HCT116 (cell line): ENCODE measurements around the gene TGFBR3. TPM values are rescaled to one million over a fixed set of nuclear protein-coding genes. Genes with fewer than 3 reads are reported as not detected.

Source experiments
- ATAC-seq: fragments of 200-7000 bp; cut with Tn5 transposase; 2 replicates; pipeline ENCODE4 v1.9.1; 2020; ENCODE audit warnings: mild to moderate bottlenecking, moderate library complexity
- BruUV-seq: library from RNA; stranded (reverse); fragments of 400-500 nt; replicated peaks from 2 replicates; lab custom pipeline; 2021; lab: Mats Ljungman, UMichigan
- CTCF ChIA-PET: fragments of 300-600 bp; sonication (Branson Sonifier 250); formaldehyde crosslinking; loops from one replicate; lab custom pipeline; 2021; ENCODE audit warnings: antibody characterized with exemption; lab: Charles Lee
- POLR2A ChIA-PET: fragments of 300-600, 350-600 bp; sonication (Branson Sonifier 250); formaldehyde crosslinking; loops from one replicate; lab custom pipeline; 2021; ENCODE audit warnings: antibody characterized with exemption; lab: Charles Lee
- RAD21 ChIA-PET, 2 experiments: fragments of 300-600 bp; sonication (Branson Sonifier 250); formaldehyde crosslinking; loops; one replicate each; lab custom pipeline; 2023; ENCODE audit warnings: low total read pairs in 2 of 2; ENCODE audit not compliant: uncharacterized antibody in 2 of 2, unreplicated experiment in 2 of 2, low non-redundant PET in 1 of 2; lab: Charles Lee
- DNase-seq: peaks from one replicate; pipeline ENCODE4 v3.0.0-alpha.2; 2010; ENCODE audit warnings: low read depth, low spot score
- H2AFZ ChIP-seq: fragments of 200-600 bp; shearing (Covaris generic), sonication (generic); 2 replicates; pipeline ENCODE4 v1.6.1; 2017; ENCODE audit warnings: low read depth, mixed run types, mixed read lengths, antibody characterized with exemption, low read length; ENCODE audit not compliant: poor library complexity, severe bottlenecking
- H3K27ac ChIP-seq: 2 replicates; pipeline ENCODE4 v1.5.1; 2012; ENCODE audit warnings: low read depth, low read length
- H3K27me3 ChIP-seq: fragments of 200-600 bp; sonication (generic); 2 replicates; pipeline ENCODE4 v1.6.1; 2016; ENCODE audit warnings: mixed run types, low read length, mixed read lengths; ENCODE audit not compliant: insufficient read depth
- H3K36me3 ChIP-seq, 2 experiments: fragments of 200-500 bp in 1 of 2; fragments of 200-600 bp in 1 of 2; sonication (Bioruptor generic) in 1 of 2; sonication (generic) in 1 of 2; 2 replicates each; pipeline versions ENCODE4 v1.5.1 to v1.6.1; 2014 to 2016; ENCODE audit warnings: low read length in 2 of 2, inconsistent platforms in 1 of 2, mixed read lengths in 1 of 2, mixed run types in 1 of 2; ENCODE audit not compliant: insufficient read depth in 2 of 2, control insufficient read depth in 1 of 2
- H3K4me1 ChIP-seq, 2 experiments: fragments of 200-600 bp in 1 of 2; sonication (generic) in 1 of 2; 2 replicates each; pipeline versions ENCODE4 v1.5.1 to v1.6.1; 2012 to 2017; ENCODE audit warnings: low read length in 2 of 2, inconsistent platforms in 1 of 2, mild to moderate bottlenecking in 1 of 2, mixed read lengths in 1 of 2, mixed run types in 1 of 2, moderate library complexity in 1 of 2; ENCODE audit not compliant: insufficient read depth in 2 of 2, control insufficient read depth in 1 of 2
- H3K4me2 ChIP-seq: fragments of 200-600 bp; sonication (generic); 2 replicates; pipeline ENCODE4 v1.6.1; 2017; ENCODE audit warnings: mixed run types, low read length, mixed read lengths
- H3K4me3 ChIP-seq, 2 experiments: fragments of 200-600 bp in 1 of 2; sonication (generic) in 1 of 2; replicated peaks in 1 of 2; 2 replicates each; pipeline ENCODE4 v1.5.1; 2011 to 2016; ENCODE audit warnings: low read length in 2 of 2, control low read depth in 1 of 2, low read depth in 1 of 2, mild to moderate bottlenecking in 1 of 2, mixed read lengths in 1 of 2, mixed run types in 1 of 2
- H3K79me2 ChIP-seq: fragments of 200-600 bp; sonication (generic); 2 replicates; pipeline ENCODE4 v1.6.1; 2017; ENCODE audit warnings: mild to moderate bottlenecking, mixed run types, low read length, moderate library complexity, mixed read lengths; ENCODE audit not compliant: insufficient read depth
- H3K9ac ChIP-seq: fragments of 200-600 bp; sonication (generic); 2 replicates; pipeline ENCODE4 v1.6.1; 2016; ENCODE audit warnings: low read length, mixed read lengths
- H3K9me2 ChIP-seq: fragments of 200-600 bp; sonication (generic), shearing (Covaris generic); 2 replicates; pipeline ENCODE4 v1.6.1; 2017; ENCODE audit warnings: mixed run types, mild to moderate bottlenecking, moderate library complexity; ENCODE audit not compliant: insufficient read depth
- H3K9me3 ChIP-seq, 2 experiments: fragments of 200-500 bp in 1 of 2; fragments of 200-600 bp in 1 of 2; sonication (Bioruptor generic) in 1 of 2; sonication (generic) in 1 of 2; 2 replicates each; pipeline ENCODE4 v1.6.1; 2014 to 2017; ENCODE audit warnings: low read length in 2 of 2, mixed read lengths in 2 of 2, inconsistent platforms in 1 of 2, low read depth in 1 of 2, mild to moderate bottlenecking in 1 of 2, mixed run types in 1 of 2, moderate library complexity in 1 of 2; ENCODE audit not compliant: control insufficient read depth in 1 of 2, insufficient read depth in 1 of 2
- H4K20me1 ChIP-seq: fragments of 200-600 bp; sonication (generic), shearing (Covaris generic); 2 replicates; pipeline ENCODE4 v1.6.1; 2017; ENCODE audit warnings: mixed run types, mild to moderate bottlenecking, moderate library complexity; ENCODE audit not compliant: insufficient read depth
- ATF3 ChIP-seq: IDR thresholded peaks from 2 replicates; pipeline ENCODE4 v1.6.1; 2012
- CEBPB ChIP-seq: IDR thresholded peaks from 2 replicates; pipeline ENCODE4 v1.6.1; 2012; ENCODE audit warnings: low read depth
- EGR1 ChIP-seq: IDR thresholded peaks from 2 replicates; pipeline ENCODE4 v1.6.1; 2012; ENCODE audit warnings: low read depth
- ELF1 ChIP-seq: IDR thresholded peaks from 2 replicates; pipeline ENCODE4 v1.6.1; 2012; ENCODE audit warnings: low read depth, borderline replicate concordance
- EZH2 ChIP-seq: fragments of 200-600 bp; sonication (generic); IDR thresholded peaks from 2 replicates; pipeline ENCODE4 v1.6.1; 2017; ENCODE audit warnings: antibody characterized with exemption, mixed run types
- EZH2phosphoT487 ChIP-seq: fragments of 200-600 bp; IDR thresholded peaks from 2 replicates; pipeline ENCODE4 v1.6.1; 2018; ENCODE audit warnings: antibody characterized with exemption, borderline replicate concordance
- FOSL1 ChIP-seq: IDR thresholded peaks from 2 replicates; pipeline ENCODE4 v1.6.1; 2012; ENCODE audit warnings: low read depth
- JUND ChIP-seq: IDR thresholded peaks from 2 replicates; pipeline ENCODE4 v1.6.1; 2012
- POLR2AphosphoS5 ChIP-seq: IDR thresholded peaks from 2 replicates; pipeline ENCODE4 v1.6.1; 2011; ENCODE audit warnings: mild to moderate bottlenecking, low read depth, low read length, moderate library complexity
- RAD21 ChIP-seq: IDR thresholded peaks from 2 replicates; pipeline ENCODE4 v1.6.1; 2012; ENCODE audit warnings: low read depth, mild to moderate bottlenecking
- SIN3A ChIP-seq: IDR thresholded peaks from 2 replicates; pipeline ENCODE4 v1.6.1; 2012; ENCODE audit warnings: low read depth
- SRF ChIP-seq: IDR thresholded peaks from 2 replicates; pipeline ENCODE4 v1.6.1; 2012; ENCODE audit warnings: low read depth
- TCF7L2 ChIP-seq: IDR thresholded peaks from 2 replicates; pipeline ENCODE4 v1.7.0; 2011; ENCODE audit warnings: borderline replicate concordance, inconsistent platforms; ENCODE audit not compliant: insufficient read depth, insufficient read length; ENCODE audit errors: extremely low read depth
- YY1 ChIP-seq: IDR thresholded peaks from 2 replicates; pipeline ENCODE4 v1.6.1; 2011; ENCODE audit warnings: low read length, low read depth, moderate library complexity, mild to moderate bottlenecking; ENCODE audit not compliant: insufficient replicate concordance; ENCODE audit errors: extremely low read depth
- ZFX ChIP-seq: fragments of 450-650 bp; IDR thresholded peaks from 2 replicates; pipeline ENCODE4 v1.6.1; 2017
- ZNF274 ChIP-seq: fragments of 200-500 bp; sonication (Bioruptor generic); IDR thresholded peaks from 2 replicates; pipeline ENCODE4 v1.6.1; 2014; ENCODE audit warnings: mild to moderate bottlenecking, low read depth, low read length, inconsistent platforms
- intact Hi-C: fragments of 100-400 bp; cut with micrococcal nuclease; formaldehyde crosslinking; loops from 2 replicates; pipeline ENCODE4 v1.10.0; 2022
- total RNA-seq: library from RNA; stranded (reverse); gene quantifications from one replicate; pipeline ENCODE4 v1.2.1, GENCODE V29; 2021; ENCODE audit not compliant: unreplicated experiment
- TF ChIP-seq, protein P1 (sequence below): IDR thresholded peaks from 2 replicates; pipeline ENCODE4 v1.6.1; 2011; ENCODE audit warnings: mild to moderate bottlenecking, low read length, moderate library complexity; ENCODE audit not compliant: insufficient replicate concordance; ENCODE audit errors: extremely low read depth
- TF ChIP-seq, protein P2 (sequence below): IDR thresholded peaks from 2 replicates; pipeline ENCODE4 v1.6.1; 2012; ENCODE audit warnings: low read depth

Gene TGFBR3
- total RNA-seq, 1 experiment from 2014 or later = 7.1 TPM

DNA sequence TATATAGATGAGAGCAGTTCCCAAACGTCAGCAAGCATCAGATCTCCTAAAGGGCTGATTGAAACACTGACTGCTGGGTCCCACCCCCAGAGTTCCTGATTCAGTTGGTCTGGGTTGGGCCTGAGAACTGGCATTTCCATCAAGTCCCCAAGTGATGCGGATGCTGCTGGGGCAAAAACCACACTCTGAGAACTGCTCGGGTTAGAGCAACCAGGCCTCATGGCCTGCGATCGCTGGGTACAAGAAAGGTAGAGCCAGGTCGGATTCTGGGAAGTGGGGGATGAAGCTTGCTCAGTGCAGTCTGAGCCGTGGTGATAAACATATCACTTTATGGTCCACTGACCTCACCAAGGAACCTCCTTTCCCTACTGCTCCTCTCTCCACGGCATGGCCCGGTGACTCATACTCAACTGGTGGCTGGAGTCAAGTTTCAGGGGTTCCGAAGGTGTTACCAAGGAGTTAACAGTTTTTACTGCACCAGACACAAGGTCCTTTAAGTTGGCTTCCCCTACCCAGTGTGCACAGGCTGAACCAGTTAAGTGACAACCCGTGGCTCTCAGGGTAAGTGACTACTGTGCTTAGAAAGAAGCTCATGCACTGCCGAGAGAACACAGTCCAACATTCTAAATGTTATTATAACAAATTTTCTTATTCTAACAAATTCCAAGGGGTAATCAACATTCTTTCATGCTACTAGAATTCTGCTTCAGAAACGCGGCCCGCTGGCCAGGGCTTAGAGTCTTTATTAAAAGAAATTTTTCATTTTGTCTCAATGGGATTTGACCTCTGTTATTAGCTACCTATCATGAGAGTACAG lies 153.5 kb downstream of the TGFBR3 start:
- H3K4me1 ChIP-seq = peaks cover 55 to 63% of the 10 kb centered on the region in 2 experiments
- no peaks in the 10 kb centered on the region for H3K27me3 ChIP-seq
- H3K79me2 ChIP-seq = no peaks in the 10 kb centered on the region
- intact Hi-C loops = loop anchor here (10.0 kb wide), 1 partner anchor 152 kb away; the partner anchor contains the start of gene TGFBR3
- H3K4me2 ChIP-seq = peak overlapping the region; percentile 74
- POLR2A ChIA-PET = no interaction called here
- H3K27ac ChIP-seq = peak overlapping the region; percentile 62
- peak overlapping the region; percentile 39 for H3K9ac ChIP-seq
- H3K4me3 ChIP-seq = peak overlapping the region in 1 of 2 experiments; percentile 29; a peak in 2 of 4 replicates
- no peaks in the 10 kb centered on the region for H4K20me1 ChIP-seq
- CTCF ChIA-PET = no interaction called here
- peak overlapping the region; percentile 17 for H2AFZ ChIP-seq
- H3K9me3 ChIP-seq = no peaks in the 10 kb centered on the region
- H3K9me2 ChIP-seq = no peaks in the 10 kb centered on the region
- ATAC-seq (peak; percentile 75), DNase-seq (peak; percentile 66)
- RAD21 ChIA-PET = interaction anchor here in 1 of 2 experiments (1.0 kb wide), 1 partner anchor 72 kb away, joined by 3 read pairs; no protein-coding TSS in a partner anchor
- no TSS peak for BruUV-seq
- H3K36me3 ChIP-seq = no peaks in the 10 kb centered on the region
- TF ChIP-seq JUND (peak; percentile 81), ELF1 (no peak), EZH2phosphoT487 (no peak), YY1 (no peak), CEBPB (no peak), EGR1 (no peak), EZH2 (no peak), FOSL1 (peak; percentile 86), SRF (peak; percentile 30; the same call in 1 of the 2 replicates), ZNF274 (no peak), TCF7L2 (peak; percentile 70), ZFX (no peak), ATF3 (no peak), RAD21 (peak; percentile 15; the same call in 1 of the 2 replicates), SIN3A (0 out of 2 replicates have a peak, but pooled peaks have one; percentile 34), POLR2AphosphoS5 (peak; percentile 39; the same call in 1 of the 2 replicates)
- TF ChIP-seq, protein P1, sequence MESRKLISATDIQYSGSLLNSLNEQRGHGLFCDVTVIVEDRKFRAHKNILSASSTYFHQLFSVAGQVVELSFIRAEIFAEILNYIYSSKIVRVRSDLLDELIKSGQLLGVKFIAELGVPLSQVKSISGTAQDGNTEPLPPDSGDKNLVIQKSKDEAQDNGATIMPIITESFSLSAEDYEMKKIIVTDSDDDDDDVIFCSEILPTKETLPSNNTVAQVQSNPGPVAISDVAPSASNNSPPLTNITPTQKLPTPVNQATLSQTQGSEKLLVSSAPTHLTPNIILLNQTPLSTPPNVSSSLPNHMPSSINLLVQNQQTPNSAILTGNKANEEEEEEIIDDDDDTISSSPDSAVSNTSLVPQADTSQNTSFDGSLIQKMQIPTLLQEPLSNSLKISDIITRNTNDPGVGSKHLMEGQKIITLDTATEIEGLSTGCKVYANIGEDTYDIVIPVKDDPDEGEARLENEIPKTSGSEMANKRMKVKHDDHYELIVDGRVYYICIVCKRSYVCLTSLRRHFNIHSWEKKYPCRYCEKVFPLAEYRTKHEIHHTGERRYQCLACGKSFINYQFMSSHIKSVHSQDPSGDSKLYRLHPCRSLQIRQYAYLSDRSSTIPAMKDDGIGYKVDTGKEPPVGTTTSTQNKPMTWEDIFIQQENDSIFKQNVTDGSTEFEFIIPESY = no peak
- TF ChIP-seq, protein P2, sequence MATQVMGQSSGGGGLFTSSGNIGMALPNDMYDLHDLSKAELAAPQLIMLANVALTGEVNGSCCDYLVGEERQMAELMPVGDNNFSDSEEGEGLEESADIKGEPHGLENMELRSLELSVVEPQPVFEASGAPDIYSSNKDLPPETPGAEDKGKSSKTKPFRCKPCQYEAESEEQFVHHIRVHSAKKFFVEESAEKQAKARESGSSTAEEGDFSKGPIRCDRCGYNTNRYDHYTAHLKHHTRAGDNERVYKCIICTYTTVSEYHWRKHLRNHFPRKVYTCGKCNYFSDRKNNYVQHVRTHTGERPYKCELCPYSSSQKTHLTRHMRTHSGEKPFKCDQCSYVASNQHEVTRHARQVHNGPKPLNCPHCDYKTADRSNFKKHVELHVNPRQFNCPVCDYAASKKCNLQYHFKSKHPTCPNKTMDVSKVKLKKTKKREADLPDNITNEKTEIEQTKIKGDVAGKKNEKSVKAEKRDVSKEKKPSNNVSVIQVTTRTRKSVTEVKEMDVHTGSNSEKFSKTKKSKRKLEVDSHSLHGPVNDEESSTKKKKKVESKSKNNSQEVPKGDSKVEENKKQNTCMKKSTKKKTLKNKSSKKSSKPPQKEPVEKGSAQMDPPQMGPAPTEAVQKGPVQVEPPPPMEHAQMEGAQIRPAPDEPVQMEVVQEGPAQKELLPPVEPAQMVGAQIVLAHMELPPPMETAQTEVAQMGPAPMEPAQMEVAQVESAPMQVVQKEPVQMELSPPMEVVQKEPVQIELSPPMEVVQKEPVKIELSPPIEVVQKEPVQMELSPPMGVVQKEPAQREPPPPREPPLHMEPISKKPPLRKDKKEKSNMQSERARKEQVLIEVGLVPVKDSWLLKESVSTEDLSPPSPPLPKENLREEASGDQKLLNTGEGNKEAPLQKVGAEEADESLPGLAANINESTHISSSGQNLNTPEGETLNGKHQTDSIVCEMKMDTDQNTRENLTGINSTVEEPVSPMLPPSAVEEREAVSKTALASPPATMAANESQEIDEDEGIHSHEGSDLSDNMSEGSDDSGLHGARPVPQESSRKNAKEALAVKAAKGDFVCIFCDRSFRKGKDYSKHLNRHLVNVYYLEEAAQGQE = no peak
